Measurements from ENCODE around the gene FAAH.

- TF ChIP-seq, protein P1, sequence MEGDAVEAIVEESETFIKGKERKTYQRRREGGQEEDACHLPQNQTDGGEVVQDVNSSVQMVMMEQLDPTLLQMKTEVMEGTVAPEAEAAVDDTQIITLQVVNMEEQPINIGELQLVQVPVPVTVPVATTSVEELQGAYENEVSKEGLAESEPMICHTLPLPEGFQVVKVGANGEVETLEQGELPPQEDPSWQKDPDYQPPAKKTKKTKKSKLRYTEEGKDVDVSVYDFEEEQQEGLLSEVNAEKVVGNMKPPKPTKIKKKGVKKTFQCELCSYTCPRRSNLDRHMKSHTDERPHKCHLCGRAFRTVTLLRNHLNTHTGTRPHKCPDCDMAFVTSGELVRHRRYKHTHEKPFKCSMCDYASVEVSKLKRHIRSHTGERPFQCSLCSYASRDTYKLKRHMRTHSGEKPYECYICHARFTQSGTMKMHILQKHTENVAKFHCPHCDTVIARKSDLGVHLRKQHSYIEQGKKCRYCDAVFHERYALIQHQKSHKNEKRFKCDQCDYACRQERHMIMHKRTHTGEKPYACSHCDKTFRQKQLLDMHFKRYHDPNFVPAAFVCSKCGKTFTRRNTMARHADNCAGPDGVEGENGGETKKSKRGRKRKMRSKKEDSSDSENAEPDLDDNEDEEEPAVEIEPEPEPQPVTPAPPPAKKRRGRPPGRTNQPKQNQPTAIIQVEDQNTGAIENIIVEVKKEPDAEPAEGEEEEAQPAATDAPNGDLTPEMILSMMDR (IDR thresholded peaks at IDR 0.05; ENCODE audit: low read depth, low read length): no peak
- TF ChIP-seq EZH2phosphoT487 (IDR thresholded peaks at IDR 0.05; ENCODE audit: low read depth): no peak
These were observed 16.9 kb downstream of the FAAH start for GRCh38 chr1:46411010-46411405.
